Panc1 (cell line): ENCODE results near the gene EBP. TPM values are rescaled to one million over a fixed set of nuclear protein-coding genes. Genes with fewer than 3 reads are reported as not detected.

Experiments used
- ATAC-seq: fragments of 200-7000 bp; cut with Tn5 transposase; 2 replicates; pipeline ENCODE4 v1.9.1; 2020; ENCODE audit warnings: mild to moderate bottlenecking, moderate library complexity
- BruUV-seq: library from RNA; stranded (reverse); fragments of 400-500 nt; replicated peaks from 2 replicates; lab custom pipeline; 2021; lab: Mats Ljungman, UMichigan
- CTCF ChIA-PET: fragments of 300-600 bp; sonication (Branson Sonifier 250); formaldehyde crosslinking; loops from one replicate; lab custom pipeline; 2022; ENCODE audit warnings: antibody characterized with exemption; lab: Charles Lee
- POLR2A ChIA-PET: fragments of 300-600 bp; sonication (Branson Sonifier 250); formaldehyde crosslinking; loops from one replicate; lab custom pipeline; 2022; ENCODE audit warnings: antibody characterized with exemption; lab: Charles Lee
- DNase-seq: peaks from one replicate; pipeline ENCODE4 v3.0.0-alpha.2; 2010; ENCODE audit warnings: low read depth, low spot score
- H3K27ac ChIP-seq: 2 replicates; pipeline ENCODE4 v1.5.1; 2011; ENCODE audit warnings: mild to moderate bottlenecking, low read length, inconsistent platforms
- H3K27me3 ChIP-seq: fragments of 200-500 bp; sonication (Bioruptor generic); 2 replicates; pipeline ENCODE4 v1.6.0; 2014; ENCODE audit warnings: low read length, inconsistent platforms; ENCODE audit not compliant: control insufficient read depth, insufficient read depth
- H3K36me3 ChIP-seq: fragments of 200-500 bp; sonication (Bioruptor generic); 2 replicates; pipeline ENCODE4 v1.5.1; 2014; ENCODE audit warnings: inconsistent platforms, mild to moderate bottlenecking, low read length, moderate library complexity; ENCODE audit not compliant: control insufficient read depth, insufficient read depth
- H3K4me1 ChIP-seq: 2 replicates; pipeline ENCODE4 v1.5.1; 2011; ENCODE audit warnings: inconsistent platforms, mild to moderate bottlenecking, low read length, moderate library complexity; ENCODE audit not compliant: control insufficient read depth, insufficient read depth
- H3K4me3 ChIP-seq, 2 experiments: 2 replicates each; pipeline ENCODE4 v1.5.1; 2011 to 2012; ENCODE audit warnings: low read depth in 2 of 2, low read length in 2 of 2, mild to moderate bottlenecking in 2 of 2, inconsistent platforms in 1 of 2, moderate library complexity in 1 of 2
- H3K9me3 ChIP-seq: fragments of 200-500 bp; sonication (Bioruptor generic); 2 replicates; pipeline ENCODE4 v1.5.1; 2014; ENCODE audit warnings: low read depth, mild to moderate bottlenecking, inconsistent platforms, low read length, moderate library complexity; ENCODE audit not compliant: control insufficient read depth, insufficient read depth
- CTCF ChIP-seq: fragments of 450-650 bp; IDR thresholded peaks from 2 replicates; pipeline ENCODE4 v1.5.1; 2017; ENCODE audit warnings: mild to moderate bottlenecking
- POLR2AphosphoS5 ChIP-seq: IDR thresholded peaks from 2 replicates; pipeline ENCODE4 v1.6.1; 2012; ENCODE audit warnings: mild to moderate bottlenecking, low read depth, low read length, moderate library complexity
- REST ChIP-seq, 2 experiments: IDR thresholded peaks; 2 replicates each; pipeline ENCODE4 v1.6.1; 2011 to 2012; ENCODE audit warnings: low read depth in 2 of 2, control low read depth in 1 of 2, low read length in 1 of 2, mild to moderate bottlenecking in 1 of 2, moderate library complexity in 1 of 2; ENCODE audit not compliant: insufficient read depth in 1 of 2
- SIN3A ChIP-seq: IDR thresholded peaks from 2 replicates; pipeline ENCODE4 v1.6.1; 2012; ENCODE audit warnings: low read depth, mild to moderate bottlenecking, low read length, moderate library complexity, borderline replicate concordance; ENCODE audit not compliant: insufficient read depth
- TCF7L2 ChIP-seq: IDR thresholded peaks from 2 replicates; pipeline ENCODE4 v1.6.1; 2011; ENCODE audit warnings: mild to moderate bottlenecking, low read depth, low read length, inconsistent platforms
- in situ Hi-C: cut with HindIII; loops from 2 replicates; pipeline ENCODE4 v1.10.0; 2016; ENCODE audit warnings: low sequenced_read_pairs, low pct_unique_long_range_greater_than_20kb
- intact Hi-C: fragments of 100-400 bp; cut with micrococcal nuclease; formaldehyde crosslinking; loops from one replicate; pipeline ENCODE4 v1.10.0; 2022; ENCODE audit not compliant: unreplicated experiment
- total RNA-seq: library from RNA; stranded (reverse); gene quantifications from one replicate; pipeline ENCODE4 v1.2.1, GENCODE V29; 2021; ENCODE audit not compliant: unreplicated experiment

Gene EBP
- total RNA-seq, 1 experiment from 2014 or later = 157 TPM

- H3K36me3 ChIP-seq = no peaks in the 10 kb centered on the region
- no peaks in the 10 kb centered on the region for H3K4me1 ChIP-seq
- H3K4me3 ChIP-seq = no peak overlapping the region
- BruUV-seq = no TSS peak
- POLR2A ChIA-PET = no interaction called here
- TF ChIP-seq TCF7L2 = no peak
- no peak for TF ChIP-seq SIN3A
- no peak for TF ChIP-seq REST (IDR thresholded peaks at IDR 0.05; ENCODE audit: insufficient read depth in 1 of 2, low read depth in 2 of 2, low read length in 1 of 2)
- no peak for TF ChIP-seq POLR2AphosphoS5
- TF ChIP-seq CTCF = no peak
- H3K27me3 ChIP-seq = no peaks in the 10 kb centered on the region
- CTCF ChIA-PET = no interaction called here
- ATAC-seq (no peak), DNase-seq (no peak)
- H3K9me3 ChIP-seq = no peaks in the 10 kb centered on the region
- no peak overlapping the region for H3K27ac ChIP-seq
- intact Hi-C loops = no loop called here
- in situ Hi-C loops = no loop called here
Measured at GRCh38 chrX:48513670-48514069, 7.9 kb upstream of the EBP start.

GRCh38 chrX:48514126-48514806, 7.3 kb upstream of the EBP start:
- no peak overlapping the region for H3K27ac ChIP-seq
- DNase-seq (no peak), ATAC-seq (no peak)
- ChIA-PET CTCF (no interaction called here), POLR2A (interaction anchor here (0.5 kb wide), 1 partner anchor 946 kb away, joined by 3 read pairs; no protein-coding TSS in a partner anchor)
- H3K27me3 ChIP-seq = no peaks in the 10 kb centered on the region
- no peaks in the 10 kb centered on the region for H3K4me1 ChIP-seq
- intact Hi-C loops (no loop called here), in situ Hi-C loops (no loop called here)
- H3K9me3 ChIP-seq = no peaks in the 10 kb centered on the region
- BruUV-seq = no TSS peak
- H3K36me3 ChIP-seq = no peaks in the 10 kb centered on the region
- no peak for TF ChIP-seq SIN3A
- no peak for TF ChIP-seq TCF7L2
- no peak for TF ChIP-seq POLR2AphosphoS5
- no peak for TF ChIP-seq REST (IDR thresholded peaks at IDR 0.05; ENCODE audit: insufficient read depth in 1 of 2, low read depth in 2 of 2, low read length in 1 of 2)
- no peak for TF ChIP-seq CTCF
- no peak overlapping the region for H3K4me3 ChIP-seq
